ENCODE data around the gene ZMYND10. TPM values are rescaled to one million over a fixed set of nuclear protein-coding genes. Genes with fewer than 3 reads are reported as not detected.

ZMYND10 gene
- total RNA-seq, 1 donor from 2014 or later: 0.39 TPM

GRCh38 chr3:50319894-50320625, 25.5 kb downstream of the ZMYND10 start:
- no peaks in the 10 kb centered on the region for H3K9me3 Mint-ChIP-seq (ENCODE audit: unreplicated experiment)
- Histone ChIP-seq H3K4me3 (ENCODE audit: insufficient read depth, low read depth, low read length) (peak overlapping the region; percentile 95), H2AFZ (ENCODE audit: low read depth, low read length) (peak overlapping the region; percentile 92), H3K9ac (ENCODE audit: low read length) (peak overlapping the region; percentile 96), H3K9me3 (ENCODE audit: insufficient read depth, low read depth, low read length) (no peaks in the 10 kb centered on the region), H3K27ac (ENCODE audit: low read depth, low read length) (no peak overlapping the region), H3K27me3 (ENCODE audit: insufficient read depth, low read length) (no peaks in the 10 kb centered on the region), H3K4me2 (ENCODE audit: low read length) (peak overlapping the region; percentile 93), H3K36me3 (ENCODE audit: insufficient read depth, low read length) (peaks cover 12% of the 10 kb centered on the region), H3K79me2 (ENCODE audit: insufficient read depth, low read length) (peaks cover 40% of the 10 kb centered on the region), H3K4me1 (ENCODE audit: insufficient read depth, low read length) (peaks cover 29% of the 10 kb centered on the region), H4K20me1 (ENCODE audit: insufficient read depth, low read length) (peaks cover 50% of the 10 kb centered on the region)
- no peak for TF ChIP-seq CTCF (IDR thresholded peaks at IDR 0.05; ENCODE audit: insufficient read depth, low read depth, low read length)
- no peak for TF ChIP-seq EZH2 (IDR thresholded peaks at IDR 0.05; ENCODE audit: insufficient read depth, low read length)
- peaks cover 23% of the 10 kb centered on the region for H3K4me1 Mint-ChIP-seq (ENCODE audit: low read depth, unreplicated experiment)
- H3K27me3 Mint-ChIP-seq (ENCODE audit: low read depth, unreplicated experiment): no peaks in the 10 kb centered on the region
- H3K36me3 Mint-ChIP-seq (ENCODE audit: low read depth, unreplicated experiment): peaks cover 21% of the 10 kb centered on the region
- H3K27ac Mint-ChIP-seq (ENCODE audit: unreplicated experiment): peak overlapping the region; percentile 96
- no peak for DNase-seq (ENCODE audit: low read depth)
- H3K4me3 Mint-ChIP-seq (ENCODE audit: unreplicated experiment): peak overlapping the region; percentile 93
- no peak for FAIRE-seq

GRCh38 chr3:50319181-50319893, 26.2 kb downstream of the ZMYND10 start:
- FAIRE-seq (no peak), DNase-seq (ENCODE audit: low read depth) (no peak)
- no peaks in the 10 kb centered on the region for H3K27me3 ChIP-seq (ENCODE audit: insufficient read depth, low read length)
- H3K9me3 Mint-ChIP-seq (ENCODE audit: unreplicated experiment): no peaks in the 10 kb centered on the region
- H3K27ac Mint-ChIP-seq (ENCODE audit: unreplicated experiment): no peak overlapping the region
- peaks cover 40% of the 10 kb centered on the region for H3K79me2 ChIP-seq (ENCODE audit: insufficient read depth, low read length)
- TF ChIP-seq EZH2 (IDR thresholded peaks at IDR 0.05; ENCODE audit: insufficient read depth, low read length): no peak
- TF ChIP-seq CTCF (IDR thresholded peaks at IDR 0.05; ENCODE audit: insufficient read depth, low read depth, low read length): no peak
- H3K4me1 Mint-ChIP-seq (ENCODE audit: low read depth, unreplicated experiment): peaks cover 23% of the 10 kb centered on the region
- H3K4me1 ChIP-seq (ENCODE audit: insufficient read depth, low read length): peaks cover 29% of the 10 kb centered on the region
- H3K36me3 ChIP-seq (ENCODE audit: insufficient read depth, low read length): peaks cover 8% of the 10 kb centered on the region
- peak overlapping the region; percentile 93 for H3K4me3 Mint-ChIP-seq (ENCODE audit: unreplicated experiment)
- no peak overlapping the region for H2AFZ ChIP-seq (ENCODE audit: low read depth, low read length)
- no peak overlapping the region for H3K4me3 ChIP-seq (ENCODE audit: insufficient read depth, low read depth, low read length)
- peaks cover 56% of the 10 kb centered on the region for H4K20me1 ChIP-seq (ENCODE audit: insufficient read depth, low read length)
- H3K9ac ChIP-seq (ENCODE audit: low read length): no peak overlapping the region
- peak overlapping the region; percentile 93 for H3K4me2 ChIP-seq (ENCODE audit: low read length)
- H3K27me3 Mint-ChIP-seq (ENCODE audit: low read depth, unreplicated experiment): no peaks in the 10 kb centered on the region
- no peaks in the 10 kb centered on the region for H3K9me3 ChIP-seq (ENCODE audit: insufficient read depth, low read depth, low read length)
- no peak overlapping the region for H3K27ac ChIP-seq (ENCODE audit: low read depth, low read length)
- H3K36me3 Mint-ChIP-seq (ENCODE audit: low read depth, unreplicated experiment): peaks cover 20% of the 10 kb centered on the region

All from astrocyte (in vitro differentiated cells and primary cell).